GM12878 (cell line): ENCODE results near the gene MIER1. TPM values are rescaled to one million over a fixed set of nuclear protein-coding genes. Genes with fewer than 3 reads are reported as not detected.

Experiments used
- ATAC-seq: fragments of 200-7000 bp; cut with Tn5 transposase; 3 replicates; pipeline ENCODE4 v1.9.1; 2020; ENCODE audit warnings: mild to moderate bottlenecking, moderate library complexity
- BruUV-seq: library from RNA; stranded (reverse); fragments of 400-500 nt; replicated peaks from 2 replicates; lab custom pipeline; 2021; lab: Mats Ljungman, UMichigan
- CTCF ChIA-PET: fragments of 300-600 bp; sonication (Branson Sonifier 250); formaldehyde crosslinking; extraction: SDS; loops from one replicate; lab custom pipeline; 2021; ENCODE audit warnings: inconsistent platforms; lab: Yijun Ruan, JAX
- POLR2A ChIA-PET: fragments of 350-600 bp; formaldehyde crosslinking; extraction: SDS; loops from one replicate; lab custom pipeline; 2021; ENCODE audit warnings: inconsistent platforms; lab: Charles Lee
- RAD21 ChIA-PET: fragments of 300-600 bp; sonication (Branson Sonifier 250); formaldehyde crosslinking; loops from one replicate; lab custom pipeline; 2023; ENCODE audit warnings: antibody characterized with exemption; ENCODE audit not compliant: unreplicated experiment; lab: Charles Lee
- SMC1A ChIA-PET: fragments of 300-600 bp; sonication (Branson Sonifier 250); formaldehyde crosslinking; loops from one replicate; lab custom pipeline; 2023; ENCODE audit not compliant: unreplicated experiment, uncharacterized antibody; lab: Charles Lee
- DNase-seq: peaks from one replicate; pipeline ENCODE4 v3.0.0-alpha.2; 2011; ENCODE audit warnings: low read depth, low spot score
- FAIRE-seq: peaks from 3 replicates; lab custom pipeline; 2011; peaks lifted over from hg19 to GRCh38; lab: Jason Lieb, UNC
- H2AFZ ChIP-seq: 2 replicates; pipeline ENCODE4 v1.6.0; 2011; ENCODE audit warnings: low read depth, low read length, control low read depth; ENCODE audit not compliant: control insufficient read depth
- H3K27ac ChIP-seq: 2 replicates; pipeline ENCODE4 v1.5.1; 2011; ENCODE audit warnings: control low read depth; ENCODE audit not compliant: control insufficient read depth, insufficient read depth
- H3K27me3 ChIP-seq, 2 experiments: replicated peaks in 1 of 2; 2 replicates each; pipeline versions ENCODE4 v1.6.0 to v1.6.1; 2011; ENCODE audit warnings: low read length in 1 of 2; ENCODE audit not compliant: control insufficient read depth in 2 of 2, insufficient read depth in 2 of 2
- H3K36me3 ChIP-seq, 2 experiments: 2 replicates each; pipeline ENCODE4 v1.5.1; 2011; ENCODE audit warnings: low read length in 1 of 2; ENCODE audit not compliant: control insufficient read depth in 2 of 2, insufficient read depth in 2 of 2
- H3K4me1 ChIP-seq: 2 replicates; pipeline ENCODE4 v1.6.1; 2011; ENCODE audit warnings: mild to moderate bottlenecking, low read length, moderate library complexity, mixed read lengths; ENCODE audit not compliant: control insufficient read depth, insufficient read depth
- H3K4me2 ChIP-seq: 2 replicates; pipeline ENCODE4 v1.6.0; 2011; ENCODE audit warnings: control low read depth; ENCODE audit not compliant: control insufficient read depth, insufficient read depth
- H3K4me3 ChIP-seq: fragments of 200-600 bp; sonication (generic); 2 replicates; pipeline ENCODE4 v1.5.1; 2016
- H3K79me2 ChIP-seq: 2 replicates; pipeline ENCODE4 v1.6.0; 2011; ENCODE audit warnings: low read length; ENCODE audit not compliant: control insufficient read depth, insufficient read depth
- H3K9ac ChIP-seq: 2 replicates; pipeline ENCODE4 v1.8.0; 2011; ENCODE audit warnings: low read length, control low read depth, mixed read lengths; ENCODE audit not compliant: control insufficient read depth, insufficient read depth
- H3K9me3 ChIP-seq: replicated peaks from 3 replicates; pipeline ENCODE4 v1.5.1; 2011; ENCODE audit warnings: mild to moderate bottlenecking, low read length; ENCODE audit not compliant: control insufficient read depth, insufficient read depth
- H4K20me1 ChIP-seq: 2 replicates; pipeline ENCODE4 v1.6.0; 2011; ENCODE audit not compliant: control insufficient read depth, insufficient read depth
- BMI1 ChIP-seq: fragments of 450-650 bp; IDR thresholded peaks from 2 replicates; pipeline ENCODE4 v1.6.1; 2016; ENCODE audit warnings: mild to moderate bottlenecking, moderate library complexity, borderline replicate concordance
- CBX3 ChIP-seq: fragments of 200-600 bp; sonication (generic); IDR thresholded peaks from 2 replicates; pipeline ENCODE4 v1.6.1; 2016; ENCODE audit warnings: low read depth, borderline replicate concordance
- CBX5 ChIP-seq: sonication (generic); IDR thresholded peaks from 2 replicates; pipeline ENCODE4 v1.6.1; 2016; ENCODE audit warnings: low read depth, moderate library complexity, mild to moderate bottlenecking, inconsistent platforms
- CHD2 ChIP-seq: IDR thresholded peaks from 2 replicates; pipeline ENCODE4 v1.6.1; 2011; ENCODE audit warnings: low read depth, low read length, improper control_type of control experiment, borderline replicate concordance
- ETV6 ChIP-seq, 2 experiments: fragments of 450-650 bp in 1 of 2; IDR thresholded peaks in 1 of 2; conservative IDR thresholded peaks in 1 of 2; 2 replicates each; pipeline ENCODE4 v1.6.1; 2014; ENCODE audit warnings: antibody characterized with exemption in 1 of 2, borderline replicate concordance in 1 of 2, low read depth in 1 of 2, mild to moderate bottlenecking in 1 of 2, moderate library complexity in 1 of 2
- JUND ChIP-seq: IDR thresholded peaks from 2 replicates; pipeline ENCODE4 v1.6.1; 2012; ENCODE audit warnings: low read depth, mild to moderate bottlenecking, low read length, improper control_type of control experiment, moderate library complexity
- KAT2A ChIP-seq: conservative IDR thresholded peaks from 2 replicates; pipeline ENCODE4 v1.6.1; 2011; ENCODE audit warnings: low read depth, low read length; ENCODE audit not compliant: control insufficient read depth
- NFYA ChIP-seq: IDR thresholded peaks from 2 replicates; pipeline ENCODE4 v1.6.1; 2011; ENCODE audit warnings: low read depth, mild to moderate bottlenecking, low read length, improper control_type of control experiment, borderline replicate concordance
- PAX8 ChIP-seq: fragments of 450-650 bp; IDR thresholded peaks from 2 replicates; pipeline ENCODE4 v1.6.1; 2017; ENCODE audit warnings: mild to moderate bottlenecking, moderate library complexity
- ZNF274 ChIP-seq: IDR thresholded peaks from one replicate; pipeline ENCODE4 v1.8.0; 2011; ENCODE audit not compliant: insufficient read length, insufficient read depth
- ZZZ3 ChIP-seq: IDR thresholded peaks from 2 replicates; pipeline ENCODE4 v1.6.1; 2011; ENCODE audit warnings: low read depth; ENCODE audit not compliant: control insufficient read depth, insufficient read length
- WGBS: methylation state at CpG from one replicate; pipeline ENCODE4 v1.1.6; 2016; ENCODE audit warnings: low lambda C conversion rate; ENCODE audit not compliant: insufficient replicate concordance, insufficient coverage; ENCODE audit errors: missing lambda C conversion rate; 5-methylcytosine and 5-hydroxymethylcytosine counted together
- in situ Hi-C: fragments of 300-500 bp; cut with MboI; formaldehyde crosslinking; loops from 9 replicates; pipeline ENCODE4 v1.14.3; 2018; ENCODE audit warnings: mixed read lengths
- intact Hi-C: fragments of 100-400 bp; cut with micrococcal nuclease; formaldehyde crosslinking; loops from one replicate; pipeline ENCODE4 v1.14.2; 2022; ENCODE audit not compliant: unreplicated experiment
- polyA plus RNA-seq, 11 experiments: library from polyadenylated mRNA; depleted of rRNA in 4 of 11; unstranded in 6 of 11; stranded (reverse) in 5 of 11; fragments of >200 nt; fragmentation: Nextera tagmentation in 4 of 11; fragmentation: Illumina TruSeq in 1 of 11; extraction: Ambion mirVana in 4 of 11; extraction: Trizol in 1 of 11; gene quantifications; 1 replicate in 1 of 11; 2 replicates in 10 of 11; pipeline versions ENCODE4 v1.2.1 to v1.2.3, GENCODE V29; 2011 to 2016; ENCODE audit warnings: inconsistent platforms in 2 of 11, missing spikeins in 2 of 11, low read depth in 1 of 11
- total RNA-seq, 4 experiments: library from RNA; depleted of rRNA in 3 of 4; stranded (reverse); fragments of >200 nt in 3 of 4; fragmentation: Illumina TruSeq in 1 of 4; extraction: Trizol in 1 of 4; gene quantifications; 2 replicates each; pipeline versions ENCODE4 v1.2.1 to v1.2.3, GENCODE V29; 2013 to 2021
- TF ChIP-seq, protein P1 (sequence below): IDR thresholded peaks from 2 replicates; pipeline ENCODE4 v1.6.1; 2011; ENCODE audit warnings: borderline replicate concordance, low read depth, mild to moderate bottlenecking, moderate library complexity, low read length; ENCODE audit not compliant: insufficient read depth, poor library complexity, severe bottlenecking
- TF ChIP-seq, protein P2 (sequence below): fragments of 450-650 bp; IDR thresholded peaks from 2 replicates; pipeline ENCODE4 v1.6.1; 2017; ENCODE audit warnings: antibody characterized with exemption, mild to moderate bottlenecking, moderate library complexity
- TF ChIP-seq, protein P3 (sequence below): fragments of 450-650 bp; IDR thresholded peaks from 2 replicates; pipeline ENCODE4 v1.6.1; 2016; ENCODE audit warnings: mild to moderate bottlenecking, moderate library complexity, borderline replicate concordance

MIER1 gene
- total and polyA plus RNA-seq, 10 of the 15 experiments (the other 5 are each of a cell fraction or from before 2014, with no cell fraction given): 13.6 to 39.8 (median 25.7) TPM

DNA sequence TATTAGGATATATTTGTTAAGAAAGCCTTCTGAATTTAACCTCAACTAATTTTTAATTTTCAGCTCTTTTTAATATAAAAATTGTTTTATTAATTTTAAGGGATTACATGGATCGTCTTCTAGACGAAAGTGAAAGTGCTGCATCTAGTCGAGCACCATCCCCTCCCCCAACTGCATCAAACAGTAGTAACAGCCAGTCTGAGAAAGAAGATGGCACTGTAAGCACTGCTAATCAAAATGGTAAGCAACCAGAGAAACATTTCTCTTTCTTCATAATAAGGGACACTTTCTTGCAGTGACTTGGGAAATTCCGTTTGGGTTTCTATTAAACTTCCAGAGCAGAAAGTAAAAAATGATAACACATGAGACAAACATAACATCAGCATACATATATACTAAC lies 56.9 kb downstream of the MIER1 start:
- no TSS peak for BruUV-seq
- ChIA-PET CTCF (interaction anchor here (0.5 to 2.0 kb wide), 9 partner anchors 8 to 518 kb away, joined by 3 to 12 read pairs (median 4); no protein-coding TSS in a partner anchor), SMC1A (interaction anchor here (0.6 to 2.2 kb wide), 19 partner anchors 9 to 451 kb away, joined by 3 to 8 read pairs (median 4); no protein-coding TSS in a partner anchor)
- Histone ChIP-seq H3K27me3 (no peaks in the 10 kb centered on the region), H3K9ac (no peak overlapping the region), H3K4me3 (no peak overlapping the region), H4K20me1 (no peaks in the 10 kb centered on the region)
- ATAC-seq: peak; percentile 60
- intact Hi-C loops: loop anchor here (5.0 to 10.0 kb wide), 3 partner anchors 214 to 443 kb away; no protein-coding TSS in a partner anchor
- DNase-seq: no peak
- FAIRE-seq: no peak
- TF ChIP-seq, protein P1, sequence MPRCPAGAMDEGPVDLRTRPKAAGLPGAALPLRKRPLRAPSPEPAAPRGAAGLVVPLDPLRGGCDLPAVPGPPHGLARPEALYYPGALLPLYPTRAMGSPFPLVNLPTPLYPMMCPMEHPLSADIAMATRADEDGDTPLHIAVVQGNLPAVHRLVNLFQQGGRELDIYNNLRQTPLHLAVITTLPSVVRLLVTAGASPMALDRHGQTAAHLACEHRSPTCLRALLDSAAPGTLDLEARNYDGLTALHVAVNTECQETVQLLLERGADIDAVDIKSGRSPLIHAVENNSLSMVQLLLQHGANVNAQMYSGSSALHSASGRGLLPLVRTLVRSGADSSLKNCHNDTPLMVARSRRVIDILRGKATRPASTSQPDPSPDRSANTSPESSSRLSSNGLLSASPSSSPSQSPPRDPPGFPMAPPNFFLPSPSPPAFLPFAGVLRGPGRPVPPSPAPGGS: no peak
- TF ChIP-seq CHD2 (0 out of 2 replicates have a peak, but pooled peaks have one; percentile 27), CBX5 (no peak), PAX8 (no peak), NFYA (no peak), ZNF274 (no peak), BMI1 (0 out of 2 replicates have a peak, but pooled peaks have one; percentile 12), ETV6 (conservative IDR thresholded peaks at IDR 0.05 in 1 of 2, IDR thresholded peaks at IDR 0.05 in 1 of 2; ENCODE audit: borderline replicate concordance in 1 of 2, low read depth in 1 of 2) (no peak), KAT2A (no peak), JUND (no peak), CBX3 (no peak), ZZZ3 (no peak)
- TF ChIP-seq, protein P2, sequence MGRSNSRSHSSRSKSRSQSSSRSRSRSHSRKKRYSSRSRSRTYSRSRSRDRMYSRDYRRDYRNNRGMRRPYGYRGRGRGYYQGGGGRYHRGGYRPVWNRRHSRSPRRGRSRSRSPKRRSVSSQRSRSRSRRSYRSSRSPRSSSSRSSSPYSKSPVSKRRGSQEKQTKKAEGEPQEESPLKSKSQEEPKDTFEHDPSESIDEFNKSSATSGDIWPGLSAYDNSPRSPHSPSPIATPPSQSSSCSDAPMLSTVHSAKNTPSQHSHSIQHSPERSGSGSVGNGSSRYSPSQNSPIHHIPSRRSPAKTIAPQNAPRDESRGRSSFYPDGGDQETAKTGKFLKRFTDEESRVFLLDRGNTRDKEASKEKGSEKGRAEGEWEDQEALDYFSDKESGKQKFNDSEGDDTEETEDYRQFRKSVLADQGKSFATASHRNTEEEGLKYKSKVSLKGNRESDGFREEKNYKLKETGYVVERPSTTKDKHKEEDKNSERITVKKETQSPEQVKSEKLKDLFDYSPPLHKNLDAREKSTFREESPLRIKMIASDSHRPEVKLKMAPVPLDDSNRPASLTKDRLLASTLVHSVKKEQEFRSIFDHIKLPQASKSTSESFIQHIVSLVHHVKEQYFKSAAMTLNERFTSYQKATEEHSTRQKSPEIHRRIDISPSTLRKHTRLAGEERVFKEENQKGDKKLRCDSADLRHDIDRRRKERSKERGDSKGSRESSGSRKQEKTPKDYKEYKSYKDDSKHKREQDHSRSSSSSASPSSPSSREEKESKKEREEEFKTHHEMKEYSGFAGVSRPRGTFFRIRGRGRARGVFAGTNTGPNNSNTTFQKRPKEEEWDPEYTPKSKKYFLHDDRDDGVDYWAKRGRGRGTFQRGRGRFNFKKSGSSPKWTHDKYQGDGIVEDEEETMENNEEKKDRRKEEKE: no peak
- TF ChIP-seq, protein P3, sequence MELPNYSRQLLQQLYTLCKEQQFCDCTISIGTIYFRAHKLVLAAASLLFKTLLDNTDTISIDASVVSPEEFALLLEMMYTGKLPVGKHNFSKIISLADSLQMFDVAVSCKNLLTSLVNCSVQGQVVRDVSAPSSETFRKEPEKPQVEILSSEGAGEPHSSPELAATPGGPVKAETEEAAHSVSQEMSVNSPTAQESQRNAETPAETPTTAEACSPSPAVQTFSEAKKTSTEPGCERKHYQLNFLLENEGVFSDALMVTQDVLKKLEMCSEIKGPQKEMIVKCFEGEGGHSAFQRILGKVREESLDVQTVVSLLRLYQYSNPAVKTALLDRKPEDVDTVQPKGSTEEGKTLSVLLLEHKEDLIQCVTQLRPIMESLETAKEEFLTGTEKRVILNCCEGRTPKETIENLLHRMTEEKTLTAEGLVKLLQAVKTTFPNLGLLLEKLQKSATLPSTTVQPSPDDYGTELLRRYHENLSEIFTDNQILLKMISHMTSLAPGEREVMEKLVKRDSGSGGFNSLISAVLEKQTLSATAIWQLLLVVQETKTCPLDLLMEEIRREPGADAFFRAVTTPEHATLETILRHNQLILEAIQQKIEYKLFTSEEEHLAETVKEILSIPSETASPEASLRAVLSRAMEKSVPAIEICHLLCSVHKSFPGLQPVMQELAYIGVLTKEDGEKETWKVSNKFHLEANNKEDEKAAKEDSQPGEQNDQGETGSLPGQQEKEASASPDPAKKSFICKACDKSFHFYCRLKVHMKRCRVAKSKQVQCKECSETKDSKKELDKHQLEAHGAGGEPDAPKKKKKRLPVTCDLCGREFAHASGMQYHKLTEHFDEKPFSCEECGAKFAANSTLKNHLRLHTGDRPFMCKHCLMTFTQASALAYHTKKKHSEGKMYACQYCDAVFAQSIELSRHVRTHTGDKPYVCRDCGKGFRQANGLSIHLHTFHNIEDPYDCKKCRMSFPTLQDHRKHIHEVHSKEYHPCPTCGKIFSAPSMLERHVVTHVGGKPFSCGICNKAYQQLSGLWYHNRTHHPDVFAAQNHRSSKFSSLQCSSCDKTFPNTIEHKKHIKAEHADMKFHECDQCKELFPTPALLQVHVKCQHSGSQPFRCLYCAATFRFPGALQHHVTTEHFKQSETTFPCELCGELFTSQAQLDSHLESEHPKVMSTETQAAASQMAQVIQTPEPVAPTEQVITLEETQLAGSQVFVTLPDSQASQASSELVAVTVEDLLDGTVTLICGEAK: no peak
- TF ChIP-seq, all 136 proteins: peak for 2
- in situ Hi-C loops: loop anchor here (10.0 kb wide), 1 partner anchor 443 kb away; no protein-coding TSS in a partner anchor
- H3K4me2 ChIP-seq: no peak overlapping the region
- POLR2A ChIA-PET: interaction anchor here (0.9 to 1.1 kb wide), 2 partner anchors 26 to 56 kb away, joined by 3 to 4 read pairs; no protein-coding TSS in a partner anchor
- RAD21 ChIA-PET: interaction anchor here (0.8 to 2.2 kb wide), 7 partner anchors 15 to 233 kb away, joined by 3 to 12 read pairs (median 4); partner anchors contain the start of genes DNAI4 and MIER1
- WGBS: 31% methylated on average over 4 of the region's 4 CpGs
- H2AFZ ChIP-seq: no peak overlapping the region
- peaks cover 0 to 16% of the 10 kb centered on the region in 2 experiments; a peak in 2 of 4 replicates for H3K36me3 ChIP-seq
- peaks cover 17% of the 10 kb centered on the region for H3K4me1 ChIP-seq
- no peaks in the 10 kb centered on the region for H3K79me2 ChIP-seq
- no peaks in the 10 kb centered on the region for H3K9me3 ChIP-seq
- H3K27ac ChIP-seq: no peak overlapping the region; the same call in 1 of the 2 replicates
